ENCODE results near the gene CFAP54. TPM values are rescaled to one million over a fixed set of nuclear protein-coding genes. Genes with fewer than 3 reads are reported as not detected.

CFAP54 gene
- total RNA-seq, 1 experiment from 2014 or later: 0.64 TPM

- no peak overlapping the region for H3K27ac ChIP-seq (ENCODE audit: low read length)
- H3K27me3 ChIP-seq (ENCODE audit: control insufficient read depth, insufficient read depth, low read length): no peaks in the 10 kb centered on the region
- POLR2A ChIA-PET: no interaction called here
- DNase-seq (ENCODE audit: low read depth, low spot score) (no peak), ATAC-seq (no peak)
- CTCF ChIA-PET: no interaction called here
- no TSS peak for BruUV-seq (replicated peaks)
- H3K4me1 ChIP-seq (ENCODE audit: control insufficient read depth, insufficient read depth, low read length): no peaks in the 10 kb centered on the region
- H3K9me3 ChIP-seq (ENCODE audit: control insufficient read depth, insufficient read depth, low read depth, low read length): no peaks in the 10 kb centered on the region
- no peaks in the 10 kb centered on the region for H3K36me3 ChIP-seq (ENCODE audit: control insufficient read depth, insufficient read depth, low read length)
- TF ChIP-seq REST (IDR thresholded peaks at IDR 0.05; ENCODE audit: insufficient read depth in 1 of 2, low read depth in 2 of 2, low read length in 1 of 2): no peak
- TF ChIP-seq TCF7L2 (IDR thresholded peaks at IDR 0.05; ENCODE audit: low read depth, low read length): no peak
- peak; percentile 20; the same call in 1 of the 2 replicates for TF ChIP-seq CTCF (IDR thresholded peaks at IDR 0.05)
- TF ChIP-seq SIN3A (IDR thresholded peaks at IDR 0.05; ENCODE audit: borderline replicate concordance, insufficient read depth, low read depth, low read length): no peak
- no peak for TF ChIP-seq POLR2AphosphoS5 (IDR thresholded peaks at IDR 0.05; ENCODE audit: low read depth, low read length)
- no peak overlapping the region for H3K4me3 ChIP-seq (ENCODE audit: low read depth in 2 of 2, low read length in 2 of 2)
- in situ Hi-C loops (cut with HindIII; ENCODE audit: low pct_unique_long_range_greater_than_20kb, low sequenced_read_pairs): no loop called here
- intact Hi-C loops (cut with micrococcal nuclease; ENCODE audit: unreplicated experiment): no loop called here
These were observed 276.9 kb downstream of the CFAP54 start for GRCh38 chr12:96766232-96766631.

GRCh38 chr12:96769400-96769799, 280.0 kb downstream of the CFAP54 start:
- ATAC-seq (no peak), DNase-seq (ENCODE audit: low read depth, low spot score) (no peak)
- Histone ChIP-seq H3K27ac (ENCODE audit: low read length) (no peak overlapping the region), H3K36me3 (ENCODE audit: control insufficient read depth, insufficient read depth, low read length) (no peaks in the 10 kb centered on the region), H3K4me3 (ENCODE audit: low read depth in 2 of 2, low read length in 2 of 2) (no peak overlapping the region), H3K4me1 (ENCODE audit: control insufficient read depth, insufficient read depth, low read length) (no peaks in the 10 kb centered on the region), H3K9me3 (ENCODE audit: control insufficient read depth, insufficient read depth, low read depth, low read length) (no peaks in the 10 kb centered on the region), H3K27me3 (ENCODE audit: control insufficient read depth, insufficient read depth, low read length) (no peaks in the 10 kb centered on the region)
- intact Hi-C loops (cut with micrococcal nuclease; ENCODE audit: unreplicated experiment): no loop called here
- TF ChIP-seq REST (IDR thresholded peaks at IDR 0.05; ENCODE audit: insufficient read depth in 1 of 2, low read depth in 2 of 2, low read length in 1 of 2) (no peak), POLR2AphosphoS5 (IDR thresholded peaks at IDR 0.05; ENCODE audit: low read depth, low read length) (no peak), SIN3A (IDR thresholded peaks at IDR 0.05; ENCODE audit: borderline replicate concordance, insufficient read depth, low read depth, low read length) (no peak), TCF7L2 (IDR thresholded peaks at IDR 0.05; ENCODE audit: low read depth, low read length) (no peak), CTCF (IDR thresholded peaks at IDR 0.05) (no peak)
- BruUV-seq (replicated peaks): no TSS peak
- ChIA-PET CTCF (no interaction called here), POLR2A (no interaction called here)
- in situ Hi-C loops (cut with HindIII; ENCODE audit: low pct_unique_long_range_greater_than_20kb, low sequenced_read_pairs): no loop called here
